HCT116 (cell line): ENCODE data around the gene TMEM79. TPM values are rescaled to one million over a fixed set of nuclear protein-coding genes. Genes with fewer than 3 reads are reported as not detected.
A peak's percentile ranks its signal among the peaks of the same experiment; 100 is the strongest.

Experiments
- ATAC-seq: fragments of 200-7000 bp; cut with Tn5 transposase; 2 replicates; pipeline ENCODE4 v1.9.1; 2020; ENCODE audit warnings: mild to moderate bottlenecking, moderate library complexity
- BruUV-seq: library from RNA; stranded (reverse); fragments of 400-500 nt; replicated peaks from 2 replicates; lab custom pipeline; 2021; lab: Mats Ljungman, UMichigan
- CTCF ChIA-PET: fragments of 300-600 bp; sonication (Branson Sonifier 250); formaldehyde crosslinking; loops from one replicate; lab custom pipeline; 2021; ENCODE audit warnings: antibody characterized with exemption; lab: Charles Lee
- POLR2A ChIA-PET: fragments of 300-600, 350-600 bp; sonication (Branson Sonifier 250); formaldehyde crosslinking; loops from one replicate; lab custom pipeline; 2021; ENCODE audit warnings: antibody characterized with exemption; lab: Charles Lee
- RAD21 ChIA-PET, 2 experiments: fragments of 300-600 bp; sonication (Branson Sonifier 250); formaldehyde crosslinking; loops; one replicate each; lab custom pipeline; 2023; ENCODE audit warnings: low total read pairs in 2 of 2; ENCODE audit not compliant: uncharacterized antibody in 2 of 2, unreplicated experiment in 2 of 2, low non-redundant PET in 1 of 2; lab: Charles Lee
- DNase-seq: peaks from one replicate; pipeline ENCODE4 v3.0.0-alpha.2; 2010; ENCODE audit warnings: low read depth, low spot score
- H2AFZ ChIP-seq: fragments of 200-600 bp; shearing (Covaris generic), sonication (generic); 2 replicates; pipeline ENCODE4 v1.6.1; 2017; ENCODE audit warnings: low read depth, mixed run types, mixed read lengths, antibody characterized with exemption, low read length; ENCODE audit not compliant: poor library complexity, severe bottlenecking
- H3K27ac ChIP-seq: 2 replicates; pipeline ENCODE4 v1.5.1; 2012; ENCODE audit warnings: low read depth, low read length
- H3K27me3 ChIP-seq: fragments of 200-600 bp; sonication (generic); 2 replicates; pipeline ENCODE4 v1.6.1; 2016; ENCODE audit warnings: mixed run types, low read length, mixed read lengths; ENCODE audit not compliant: insufficient read depth
- H3K36me3 ChIP-seq, 2 experiments: fragments of 200-500 bp in 1 of 2; fragments of 200-600 bp in 1 of 2; sonication (Bioruptor generic) in 1 of 2; sonication (generic) in 1 of 2; 2 replicates each; pipeline versions ENCODE4 v1.5.1 to v1.6.1; 2014 to 2016; ENCODE audit warnings: low read length in 2 of 2, inconsistent platforms in 1 of 2, mixed read lengths in 1 of 2, mixed run types in 1 of 2; ENCODE audit not compliant: insufficient read depth in 2 of 2, control insufficient read depth in 1 of 2
- H3K4me1 ChIP-seq, 2 experiments: fragments of 200-600 bp in 1 of 2; sonication (generic) in 1 of 2; 2 replicates each; pipeline versions ENCODE4 v1.5.1 to v1.6.1; 2012 to 2017; ENCODE audit warnings: low read length in 2 of 2, inconsistent platforms in 1 of 2, mild to moderate bottlenecking in 1 of 2, mixed read lengths in 1 of 2, mixed run types in 1 of 2, moderate library complexity in 1 of 2; ENCODE audit not compliant: insufficient read depth in 2 of 2, control insufficient read depth in 1 of 2
- H3K4me2 ChIP-seq: fragments of 200-600 bp; sonication (generic); 2 replicates; pipeline ENCODE4 v1.6.1; 2017; ENCODE audit warnings: mixed run types, low read length, mixed read lengths
- H3K4me3 ChIP-seq, 2 experiments: fragments of 200-600 bp in 1 of 2; sonication (generic) in 1 of 2; replicated peaks in 1 of 2; 2 replicates each; pipeline ENCODE4 v1.5.1; 2011 to 2016; ENCODE audit warnings: low read length in 2 of 2, control low read depth in 1 of 2, low read depth in 1 of 2, mild to moderate bottlenecking in 1 of 2, mixed read lengths in 1 of 2, mixed run types in 1 of 2
- H3K79me2 ChIP-seq: fragments of 200-600 bp; sonication (generic); 2 replicates; pipeline ENCODE4 v1.6.1; 2017; ENCODE audit warnings: mild to moderate bottlenecking, mixed run types, low read length, moderate library complexity, mixed read lengths; ENCODE audit not compliant: insufficient read depth
- H3K9ac ChIP-seq: fragments of 200-600 bp; sonication (generic); 2 replicates; pipeline ENCODE4 v1.6.1; 2016; ENCODE audit warnings: low read length, mixed read lengths
- H3K9me2 ChIP-seq: fragments of 200-600 bp; sonication (generic), shearing (Covaris generic); 2 replicates; pipeline ENCODE4 v1.6.1; 2017; ENCODE audit warnings: mixed run types, mild to moderate bottlenecking, moderate library complexity; ENCODE audit not compliant: insufficient read depth
- H3K9me3 ChIP-seq, 2 experiments: fragments of 200-500 bp in 1 of 2; fragments of 200-600 bp in 1 of 2; sonication (Bioruptor generic) in 1 of 2; sonication (generic) in 1 of 2; 2 replicates each; pipeline ENCODE4 v1.6.1; 2014 to 2017; ENCODE audit warnings: low read length in 2 of 2, mixed read lengths in 2 of 2, inconsistent platforms in 1 of 2, low read depth in 1 of 2, mild to moderate bottlenecking in 1 of 2, mixed run types in 1 of 2, moderate library complexity in 1 of 2; ENCODE audit not compliant: control insufficient read depth in 1 of 2, insufficient read depth in 1 of 2
- H4K20me1 ChIP-seq: fragments of 200-600 bp; sonication (generic), shearing (Covaris generic); 2 replicates; pipeline ENCODE4 v1.6.1; 2017; ENCODE audit warnings: mixed run types, mild to moderate bottlenecking, moderate library complexity; ENCODE audit not compliant: insufficient read depth
- EGR1 ChIP-seq: IDR thresholded peaks from 2 replicates; pipeline ENCODE4 v1.6.1; 2012; ENCODE audit warnings: low read depth
- EZH2phosphoT487 ChIP-seq: fragments of 200-600 bp; IDR thresholded peaks from 2 replicates; pipeline ENCODE4 v1.6.1; 2018; ENCODE audit warnings: antibody characterized with exemption, borderline replicate concordance
- POLR2A ChIP-seq: IDR thresholded peaks from 2 replicates; pipeline ENCODE4 v1.7.0; 2011; ENCODE audit warnings: borderline replicate concordance; ENCODE audit not compliant: insufficient read depth, insufficient read length; ENCODE audit errors: extremely low read depth
- POLR2AphosphoS5 ChIP-seq: IDR thresholded peaks from 2 replicates; pipeline ENCODE4 v1.6.1; 2011; ENCODE audit warnings: mild to moderate bottlenecking, low read depth, low read length, moderate library complexity
- REST ChIP-seq: IDR thresholded peaks from 2 replicates; pipeline ENCODE4 v1.6.1; 2012; ENCODE audit warnings: low read depth
- SIN3A ChIP-seq: IDR thresholded peaks from 2 replicates; pipeline ENCODE4 v1.6.1; 2012; ENCODE audit warnings: low read depth
- SP1 ChIP-seq: IDR thresholded peaks from 2 replicates; pipeline ENCODE4 v1.6.1; 2012; ENCODE audit warnings: low read depth
- YY1 ChIP-seq: IDR thresholded peaks from 2 replicates; pipeline ENCODE4 v1.6.1; 2011; ENCODE audit warnings: low read length, low read depth, moderate library complexity, mild to moderate bottlenecking; ENCODE audit not compliant: insufficient replicate concordance; ENCODE audit errors: extremely low read depth
- ZBTB33 ChIP-seq: IDR thresholded peaks from 2 replicates; pipeline ENCODE4 v1.6.1; 2011; ENCODE audit warnings: mild to moderate bottlenecking, low read length, moderate library complexity; ENCODE audit not compliant: insufficient replicate concordance; ENCODE audit errors: extremely low read depth
- ZFX ChIP-seq: fragments of 450-650 bp; IDR thresholded peaks from 2 replicates; pipeline ENCODE4 v1.6.1; 2017
- ZNF274 ChIP-seq: fragments of 200-500 bp; sonication (Bioruptor generic); IDR thresholded peaks from 2 replicates; pipeline ENCODE4 v1.6.1; 2014; ENCODE audit warnings: mild to moderate bottlenecking, low read depth, low read length, inconsistent platforms
- intact Hi-C: fragments of 100-400 bp; cut with micrococcal nuclease; formaldehyde crosslinking; loops from 2 replicates; pipeline ENCODE4 v1.10.0; 2022
- total RNA-seq: library from RNA; stranded (reverse); gene quantifications from one replicate; pipeline ENCODE4 v1.2.1, GENCODE V29; 2021; ENCODE audit not compliant: unreplicated experiment

The TMEM79 gene
- total RNA-seq, 1 experiment from 2014 or later, result 6.3 TPM

DNA sequence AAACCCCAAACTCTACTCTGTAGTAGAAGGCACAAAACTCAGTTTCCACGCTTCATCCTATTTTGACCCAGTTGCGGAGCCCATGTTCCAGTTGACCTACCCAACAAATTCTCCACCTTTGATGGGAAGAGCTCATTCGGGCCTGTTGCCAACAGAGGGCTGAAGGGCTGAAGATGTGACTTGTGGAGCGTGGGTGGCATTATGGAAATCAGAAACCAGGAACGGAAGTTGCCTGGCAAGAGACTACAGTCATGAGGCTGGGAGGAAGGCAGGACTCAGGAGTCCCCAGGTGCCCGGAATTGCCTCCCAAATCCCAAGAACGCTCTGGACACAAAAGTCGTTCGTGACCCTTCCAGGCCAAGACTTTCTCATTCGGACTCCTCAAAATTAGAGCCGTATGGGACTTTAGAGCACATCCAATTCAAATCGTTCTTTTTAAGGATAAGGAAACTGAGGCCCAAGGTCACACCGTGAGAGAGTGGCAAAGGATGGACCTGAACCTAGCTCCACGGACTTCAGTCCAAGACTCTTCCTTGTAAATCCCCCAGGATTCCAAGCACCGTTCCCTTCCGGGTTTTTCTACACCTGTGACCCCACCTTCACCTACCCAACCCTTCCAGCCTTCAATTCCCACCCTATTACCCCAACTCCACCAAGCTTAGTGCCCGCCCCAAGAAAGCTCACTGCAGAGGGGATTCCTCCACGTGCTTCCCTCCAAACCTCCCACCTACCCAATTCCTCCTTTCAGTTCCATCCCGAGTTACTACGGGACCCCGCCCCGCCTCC is 2.2 kb upstream of the TMEM79 start (continued):
- TF ChIP-seq REST (no peak), SIN3A (peak; percentile 2; the same call in 1 of the 2 replicates), SP1 (0 out of 2 replicates have a peak, but pooled peaks have one; percentile 43), ZFX (no peak), POLR2A (no peak)
- TF ChIP-seq, all 23 proteins: peak for 7

DNA sequence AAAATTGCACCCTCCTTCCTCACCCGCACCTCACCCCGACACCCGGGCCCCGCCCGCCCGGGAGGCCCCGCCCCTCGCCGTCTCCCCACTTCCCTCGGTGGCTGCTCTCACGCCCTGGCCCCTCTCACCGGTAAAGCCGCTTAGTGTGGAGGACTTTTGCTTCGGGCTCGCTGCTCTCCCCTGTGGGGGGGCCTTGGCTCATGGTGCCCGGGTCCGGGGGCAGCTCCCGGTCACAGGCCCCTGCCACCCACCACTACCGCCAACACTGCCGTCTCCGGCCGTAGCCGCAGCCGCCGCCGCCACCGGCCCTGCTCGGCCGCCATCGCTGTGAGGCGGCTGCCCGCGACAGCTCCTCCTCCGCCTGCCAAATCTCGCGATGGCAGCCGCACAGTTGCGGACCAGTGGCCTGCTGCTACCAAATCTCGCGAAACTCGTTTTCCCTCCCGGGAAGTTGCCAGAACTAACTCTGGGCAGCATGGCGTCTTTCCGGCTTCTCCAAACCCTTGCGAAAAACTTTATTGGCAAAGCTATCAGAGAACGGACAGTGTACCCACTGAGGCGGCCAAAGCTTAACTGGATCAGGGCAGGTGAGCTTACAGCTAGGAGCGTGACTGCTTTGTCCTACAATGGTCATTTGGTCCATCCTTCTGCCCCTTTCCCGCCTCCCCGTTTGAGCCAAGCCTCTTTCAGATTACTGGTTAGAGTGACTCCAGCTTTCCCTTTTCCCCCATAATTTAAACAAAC is 1.5 kb upstream of the TMEM79 start, which contains the start of gene SMG5:
Gene SMG5, minus strand, starts transcription at position 347 of the 744 bp plus-strand sequence. Its CDS starts 145 bp downstream, at position 202.
- H2AFZ ChIP-seq, result no peak within 1 kb of the TSS
- H4K20me1 ChIP-seq, result peaks cover 10% of the 10 kb centered on the region; the same call in 1 of the 2 replicates
- ATAC-seq, result peak; percentile 92
- CTCF ChIA-PET, result interaction anchor here (1.1 to 2.3 kb wide), 2 partner anchors 37 to 137 kb away, joined by 5 to 6 read pairs; no protein-coding TSS in a partner anchor
- H3K9ac ChIP-seq, result peak within 1 kb of the TSS; percentile 98
- peaks cover 25 to 27% of the 10 kb centered on the region in 2 experiments for H3K4me1 ChIP-seq
- no peaks in the 10 kb centered on the region for H3K27me3 ChIP-seq
- intact Hi-C loops, result loop anchor here (2.0 kb wide), 1 partner anchor 56 kb away; the partner anchor contains the start of genes CCT3 and TSACC
- peak within 1 kb of the TSS; percentile 90 for H3K27ac ChIP-seq
- peak; percentile 98 for DNase-seq
- RAD21 ChIA-PET, result no interaction called here
- H3K4me2 ChIP-seq, result peak within 1 kb of the TSS; percentile 91
- H3K9me2 ChIP-seq, result no peaks in the 10 kb centered on the region
- BruUV-seq, result no TSS peak
- H3K4me3 ChIP-seq, result peak within 1 kb of the TSS; percentile 77 to 96
- H3K36me3 ChIP-seq, result peaks cover 16 to 27% of the 10 kb centered on the region in 2 experiments; a peak in 3 of 4 replicates
- POLR2A ChIA-PET, result interaction anchor here (1.0 to 1.8 kb wide), 5 partner anchors 13 to 175 kb away, joined by 3 to 5 read pairs (median 4); partner anchors contain the start of genes GLMP and PMF1
- H3K79me2 ChIP-seq, result peaks cover 58% of the 10 kb centered on the region
- H3K9me3 ChIP-seq, result no peaks in the 10 kb centered on the region
- peak; percentile 100 for TF ChIP-seq ZBTB33
- TF ChIP-seq EGR1, result peak; percentile 82
- peak; percentile 90 for TF ChIP-seq POLR2AphosphoS5
- peak; percentile 99 for TF ChIP-seq YY1
- no peak for TF ChIP-seq ZNF274
- TF ChIP-seq SP1, result peak; percentile 84
- TF ChIP-seq REST, result no peak
- no peak for TF ChIP-seq EZH2phosphoT487
- TF ChIP-seq SIN3A, result peak; percentile 87
